SK-N-SH (cell line): ENCODE measurements around the gene CHST13. TPM values are rescaled to one million over a fixed set of nuclear protein-coding genes. Genes with fewer than 3 reads are reported as not detected.

Experiments
- CTCF ChIA-PET: fragments of 300-600, 350-600 bp; formaldehyde crosslinking; extraction: SDS; loops from one replicate; lab custom pipeline; 2021; lab: Yijun Ruan, JAX
- POLR2A ChIA-PET: fragments of 350-600 bp; sonication (Branson Sonifier 250); formaldehyde crosslinking; extraction: SDS; loops from one replicate; lab custom pipeline; 2020; ENCODE audit warnings: antibody characterized with exemption, inconsistent platforms; lab: Yijun Ruan, JAX
- DNase-seq: peaks from one replicate; pipeline ENCODE4 v3.0.0; 2012
- H2AFZ ChIP-seq: fragments of 200-600 bp; sonication (generic); 2 replicates; pipeline ENCODE4 v1.8.1; 2016; ENCODE audit warnings: antibody characterized with exemption, mild to moderate bottlenecking, low read depth
- H3F3A ChIP-seq: fragments of 200-600 bp; sonication (generic); replicated peaks from 2 replicates; pipeline ENCODE3; 2016; ENCODE audit warnings: antibody characterized with exemption, mild to moderate bottlenecking; ENCODE audit not compliant: insufficient read depth
- H3K27ac ChIP-seq, 2 experiments: fragments of 200-500 bp in 1 of 2; fragments of 200-600 bp in 1 of 2; sonication (Bioruptor generic) in 1 of 2; sonication (generic), shearing (Covaris generic) in 1 of 2; 2 replicates each; pipeline versions ENCODE4 v1.5.1 to v1.6.1; 2014 to 2016; ENCODE audit warnings: low read depth in 2 of 2, inconsistent platforms in 1 of 2, low read length in 1 of 2, mild to moderate bottlenecking in 1 of 2, mixed read lengths in 1 of 2
- H3K27me3 ChIP-seq: fragments of 200-600 bp; sonication (generic), shearing (Covaris generic); 2 replicates; pipeline ENCODE4 v1.6.1; 2016; ENCODE audit warnings: mixed run types; ENCODE audit not compliant: insufficient read depth
- H3K36me3 ChIP-seq, 2 experiments: fragments of 200-500 bp in 1 of 2; fragments of 200-600 bp in 1 of 2; sonication (Bioruptor generic) in 1 of 2; sonication (generic) in 1 of 2; replicated peaks in 1 of 2; 2 replicates each; pipeline versions ENCODE3 to v1.5.1; 2014 to 2016; ENCODE audit warnings: low read length in 1 of 2, mild to moderate bottlenecking in 1 of 2; ENCODE audit not compliant: insufficient read depth in 2 of 2, control insufficient read depth in 1 of 2
- H3K4me1 ChIP-seq, 2 experiments: fragments of 200-500 bp in 1 of 2; fragments of 200-600 bp in 1 of 2; sonication (Bioruptor generic) in 1 of 2; sonication (generic), shearing (Covaris generic) in 1 of 2; 2 replicates each; pipeline versions ENCODE4 v1.5.1 to v1.6.1; 2014 to 2016; ENCODE audit warnings: low read depth in 1 of 2, low read length in 1 of 2, mixed run types in 1 of 2; ENCODE audit not compliant: insufficient read depth in 2 of 2, control insufficient read depth in 1 of 2
- H3K4me2 ChIP-seq: fragments of 200-600 bp; sonication (generic), shearing (Covaris generic); 2 replicates; pipeline ENCODE4 v1.6.1; 2017; ENCODE audit warnings: mixed run types
- H3K4me3 ChIP-seq, 2 experiments: fragments of 200-500 bp in 1 of 2; fragments of 200-600 bp in 1 of 2; sonication (Bioruptor generic) in 1 of 2; sonication (generic), shearing (Covaris generic) in 1 of 2; 2 replicates each; pipeline versions ENCODE4 v1.5.1 to v1.8.1; 2014 to 2016; ENCODE audit warnings: low read depth in 2 of 2, inconsistent platforms in 1 of 2, low read length in 1 of 2, mild to moderate bottlenecking in 1 of 2, mixed read lengths in 1 of 2, moderate library complexity in 1 of 2
- H3K79me2 ChIP-seq: fragments of 200-600 bp; sonication (generic); 2 replicates; pipeline ENCODE4 v1.8.1; 2017; ENCODE audit warnings: mild to moderate bottlenecking; ENCODE audit not compliant: insufficient read depth
- H3K9ac ChIP-seq: fragments of 200-600 bp; sonication (generic); 2 replicates; pipeline ENCODE4 v1.6.1; 2017; ENCODE audit warnings: mixed run types
- H3K9me2 ChIP-seq: fragments of 200-600 bp; sonication (generic); 2 replicates; pipeline ENCODE4 v1.6.1; 2017; ENCODE audit warnings: mixed run types
- H3K9me3 ChIP-seq: fragments of 200-600 bp; sonication (generic); 2 replicates; pipeline ENCODE4 v1.6.1; 2017; ENCODE audit warnings: mixed run types, mild to moderate bottlenecking, moderate library complexity
- H4K20me1 ChIP-seq: fragments of 200-600 bp; sonication (generic); 2 replicates; pipeline ENCODE4 v1.6.1; 2017; ENCODE audit warnings: mild to moderate bottlenecking, mixed run types; ENCODE audit not compliant: insufficient read depth
- CHD2 ChIP-seq: fragments of 150-350 bp; IDR thresholded peaks from 2 replicates; pipeline ENCODE4 v1.6.1; 2018; ENCODE audit warnings: low read length; ENCODE audit not compliant: partially characterized antibody
- ELF1 ChIP-seq: IDR thresholded peaks from 2 replicates; pipeline ENCODE4 v1.4.0; 2012
- EP300 ChIP-seq, 2 experiments: IDR thresholded peaks; 2 replicates each; pipeline versions ENCODE4 v1.4.0 to v1.6.1; 2012; ENCODE audit warnings: borderline replicate concordance in 1 of 2, low read depth in 1 of 2, low read length in 1 of 2
- EZH2phosphoT487 ChIP-seq: fragments of 200-600 bp; sonication (generic); IDR thresholded peaks from 2 replicates; pipeline ENCODE4 v1.6.1; 2017; ENCODE audit warnings: low read depth, mixed run types, mild to moderate bottlenecking, antibody characterized with exemption, moderate library complexity, borderline replicate concordance
- FOSL2 ChIP-seq: IDR thresholded peaks from 2 replicates; pipeline ENCODE4 v1.4.0; 2012; ENCODE audit warnings: low read depth, mild to moderate bottlenecking, moderate library complexity, borderline replicate concordance
- GABPA ChIP-seq: IDR thresholded peaks from 2 replicates; pipeline ENCODE4 v1.4.0; 2012; ENCODE audit warnings: low read depth, mild to moderate bottlenecking
- GATA2 ChIP-seq: sonication (generic); formaldehyde crosslinking; IDR thresholded peaks from 2 replicates; pipeline ENCODE4 v1.5.0; 2020; ENCODE audit warnings: mild to moderate bottlenecking, missing genetic modification reagents
- MXI1 ChIP-seq: IDR thresholded peaks from 2 replicates; pipeline ENCODE4 v1.6.1; 2012; ENCODE audit warnings: mild to moderate bottlenecking, low read depth, low read length, improper control_type of control experiment
- NFIC ChIP-seq: IDR thresholded peaks from 2 replicates; pipeline ENCODE4 v1.4.0; 2012; ENCODE audit warnings: borderline replicate concordance
- POLR2AphosphoS5 ChIP-seq: IDR thresholded peaks from 2 replicates; pipeline ENCODE4 v1.6.1; 2012; ENCODE audit warnings: low read depth, low read length
- RXRA ChIP-seq: IDR thresholded peaks from 2 replicates; pipeline ENCODE4 v1.4.0; 2012; ENCODE audit warnings: low read depth, mild to moderate bottlenecking, borderline replicate concordance
- SMC3 ChIP-seq: IDR thresholded peaks from 2 replicates; pipeline ENCODE4 v1.6.1; 2012; ENCODE audit warnings: low read depth, low read length, improper control_type of control experiment
- TAF1 ChIP-seq: IDR thresholded peaks from 2 replicates; pipeline ENCODE4 v1.6.1; 2012; ENCODE audit warnings: low read depth, mild to moderate bottlenecking, low read length, moderate library complexity, borderline replicate concordance
- TCF12 ChIP-seq: IDR thresholded peaks from 2 replicates; pipeline ENCODE4 v1.4.0; 2012
- TEAD4 ChIP-seq: IDR thresholded peaks from 2 replicates; pipeline ENCODE4 v1.4.0; 2012; ENCODE audit warnings: mild to moderate bottlenecking, borderline replicate concordance; ENCODE audit not compliant: insufficient read depth
- YY1 ChIP-seq: IDR thresholded peaks from 2 replicates; pipeline ENCODE4 v1.4.0; 2012; ENCODE audit warnings: low read depth, mild to moderate bottlenecking
- WGBS: methylation state at CpG from one replicate; pipeline ENCODE4 v1.1.6; 2017; ENCODE audit warnings: low lambda C conversion rate; 5-methylcytosine and 5-hydroxymethylcytosine counted together
- polyA plus RNA-seq, 3 experiments: library from polyadenylated mRNA; depleted of rRNA; stranded (reverse); fragments of >200 nt; gene quantifications; 2 replicates each; pipeline ENCODE4 v1.2.3, GENCODE V29; 2012
- TF ChIP-seq, protein P1 (sequence below): IDR thresholded peaks from 2 replicates; pipeline ENCODE4 v1.4.0; 2012; ENCODE audit warnings: low read depth
- TF ChIP-seq, protein P2 (sequence below): IDR thresholded peaks from 2 replicates; pipeline ENCODE4; 2012
- TF ChIP-seq, protein P3 (sequence below): fragments of 150-350 bp; IDR thresholded peaks from 2 replicates; pipeline ENCODE4 v1.6.1; 2017; ENCODE audit warnings: antibody characterized with exemption, low read length, low read depth, borderline replicate concordance
- TF ChIP-seq, protein P4 (sequence below): IDR thresholded peaks from 2 replicates; pipeline ENCODE4 v1.4.0; 2012; ENCODE audit warnings: low read depth, borderline replicate concordance

Gene CHST13
- polyA plus RNA-seq, 1 of the 3 experiments (the other 2 are of a cell fraction) = 0.41 TPM

DNA sequence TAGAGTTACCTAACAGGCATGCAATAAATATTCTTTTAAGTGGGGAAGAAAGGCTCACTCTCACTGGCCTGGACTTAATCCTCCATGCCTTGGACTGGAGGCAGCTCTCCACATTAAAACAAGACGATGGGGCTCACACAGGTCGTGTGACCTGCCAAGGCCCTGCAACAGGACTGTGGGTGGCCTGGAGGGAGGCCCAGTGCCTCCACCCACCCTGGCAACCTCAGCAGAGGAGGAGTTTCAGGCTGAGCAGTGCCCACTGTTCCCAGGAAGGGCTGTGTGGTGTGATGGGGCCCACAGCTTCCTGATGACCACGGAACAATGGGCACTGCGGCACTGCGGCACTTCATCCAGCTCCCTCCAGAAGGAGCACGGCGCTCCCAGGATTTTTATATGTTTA is 11.9 kb upstream of the CHST13 start:
- H3K79me2 ChIP-seq = no peaks in the 10 kb centered on the region
- no peak overlapping the region for H3K4me2 ChIP-seq
- H3K27me3 ChIP-seq = peaks cover 1% of the 10 kb centered on the region; the same call in 1 of the 2 replicates
- peaks cover 0 to 4% of the 10 kb centered on the region in 2 experiments; a peak in 1 of 4 replicates for H3K4me1 ChIP-seq
- ChIA-PET CTCF (interaction anchor here (1.2 to 7.0 kb wide), 2 partner anchors 11 to 14 kb away, joined by 3 to 45 read pairs; partner anchors contain the start of gene CHST13), POLR2A (no interaction called here)
- H3K36me3 ChIP-seq = no peaks in the 10 kb centered on the region
- H3K9me3 ChIP-seq = no peaks in the 10 kb centered on the region
- H4K20me1 ChIP-seq = no peaks in the 10 kb centered on the region
- no peak for DNase-seq
- no peaks in the 10 kb centered on the region for H3F3A ChIP-seq
- H2AFZ ChIP-seq = no peak overlapping the region
- no peaks in the 10 kb centered on the region for H3K9me2 ChIP-seq
- WGBS = 62% methylated on average over 7 of the region's 7 CpGs
- no peak overlapping the region for H3K9ac ChIP-seq
- TF ChIP-seq EP300 (IDR thresholded peaks at IDR 0.05; ENCODE audit: borderline replicate concordance in 1 of 2, low read depth in 1 of 2, low read length in 1 of 2) = no peak
- TF ChIP-seq NFIC = no peak
- TF ChIP-seq, protein P1, sequence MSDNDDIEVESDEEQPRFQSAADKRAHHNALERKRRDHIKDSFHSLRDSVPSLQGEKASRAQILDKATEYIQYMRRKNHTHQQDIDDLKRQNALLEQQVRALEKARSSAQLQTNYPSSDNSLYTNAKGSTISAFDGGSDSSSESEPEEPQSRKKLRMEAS = no peak
- TF ChIP-seq, protein P2, sequence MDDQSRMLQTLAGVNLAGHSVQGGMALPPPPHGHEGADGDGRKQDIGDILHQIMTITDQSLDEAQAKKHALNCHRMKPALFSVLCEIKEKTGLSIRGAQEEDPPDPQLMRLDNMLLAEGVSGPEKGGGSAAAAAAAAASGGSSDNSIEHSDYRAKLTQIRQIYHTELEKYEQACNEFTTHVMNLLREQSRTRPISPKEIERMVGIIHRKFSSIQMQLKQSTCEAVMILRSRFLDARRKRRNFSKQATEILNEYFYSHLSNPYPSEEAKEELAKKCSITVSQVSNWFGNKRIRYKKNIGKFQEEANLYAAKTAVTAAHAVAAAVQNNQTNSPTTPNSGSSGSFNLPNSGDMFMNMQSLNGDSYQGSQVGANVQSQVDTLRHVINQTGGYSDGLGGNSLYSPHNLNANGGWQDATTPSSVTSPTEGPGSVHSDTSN = no peak
- TF ChIP-seq ELF1 = no peak
- TF ChIP-seq, protein P3, sequence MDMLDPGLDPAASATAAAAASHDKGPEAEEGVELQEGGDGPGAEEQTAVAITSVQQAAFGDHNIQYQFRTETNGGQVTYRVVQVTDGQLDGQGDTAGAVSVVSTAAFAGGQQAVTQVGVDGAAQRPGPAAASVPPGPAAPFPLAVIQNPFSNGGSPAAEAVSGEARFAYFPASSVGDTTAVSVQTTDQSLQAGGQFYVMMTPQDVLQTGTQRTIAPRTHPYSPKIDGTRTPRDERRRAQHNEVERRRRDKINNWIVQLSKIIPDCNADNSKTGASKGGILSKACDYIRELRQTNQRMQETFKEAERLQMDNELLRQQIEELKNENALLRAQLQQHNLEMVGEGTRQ = no peak
- no peak for TF ChIP-seq MXI1
- TF ChIP-seq RXRA = no peak
- no peak for TF ChIP-seq CHD2
- TF ChIP-seq EZH2phosphoT487 = no peak
- no peak for TF ChIP-seq SMC3
- no peak for TF ChIP-seq TAF1
- TF ChIP-seq, protein P4, sequence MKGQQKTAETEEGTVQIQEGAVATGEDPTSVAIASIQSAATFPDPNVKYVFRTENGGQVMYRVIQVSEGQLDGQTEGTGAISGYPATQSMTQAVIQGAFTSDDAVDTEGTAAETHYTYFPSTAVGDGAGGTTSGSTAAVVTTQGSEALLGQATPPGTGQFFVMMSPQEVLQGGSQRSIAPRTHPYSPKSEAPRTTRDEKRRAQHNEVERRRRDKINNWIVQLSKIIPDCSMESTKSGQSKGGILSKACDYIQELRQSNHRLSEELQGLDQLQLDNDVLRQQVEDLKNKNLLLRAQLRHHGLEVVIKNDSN = no peak
- TF ChIP-seq GATA2 (CRISPR knock-in tag) = no peak
- TF ChIP-seq POLR2AphosphoS5 = no peak
- no peak for TF ChIP-seq FOSL2
- no peak for TF ChIP-seq TEAD4
- TF ChIP-seq TCF12 = no peak
- TF ChIP-seq GABPA = no peak
- no peak for TF ChIP-seq YY1
- no peak overlapping the region for H3K27ac ChIP-seq
- no peak overlapping the region for H3K4me3 ChIP-seq
